ENCODE measurements around the gene KIF9. TPM values are rescaled to one million over a fixed set of nuclear protein-coding genes. Genes with fewer than 3 reads are reported as not detected.
"Not testable (repeated sequence)": the region's sequence is repeated elsewhere in the genome, so short reads cannot be mapped to it uniquely, and the experiment has no call there.

The KIF9 gene
- total RNA-seq, 1 experiment from 2014 or later, result 3.1 TPM

DNA sequence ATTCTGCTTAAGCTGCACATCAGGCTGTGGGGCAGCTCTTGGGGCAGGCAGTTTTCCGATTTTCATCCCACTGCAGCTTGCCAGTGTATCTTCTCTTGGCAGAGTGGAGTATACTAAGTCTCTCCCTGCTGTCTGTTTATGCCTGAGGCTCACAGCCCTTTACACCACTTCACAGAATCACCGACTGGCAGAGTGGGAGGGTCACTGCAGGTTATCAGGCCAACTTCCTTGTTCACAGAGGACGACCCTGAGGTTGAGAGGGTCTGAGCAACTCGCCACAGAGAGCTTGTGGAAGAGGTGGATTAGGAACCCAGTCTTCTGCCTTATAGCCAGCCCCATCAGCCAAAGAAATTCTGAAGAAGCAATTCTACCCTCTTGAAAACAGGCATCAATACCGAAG is 30.9 kb downstream of the KIF9 start:
- no peak for DNase-seq (ENCODE audit: low read depth)

DNA sequence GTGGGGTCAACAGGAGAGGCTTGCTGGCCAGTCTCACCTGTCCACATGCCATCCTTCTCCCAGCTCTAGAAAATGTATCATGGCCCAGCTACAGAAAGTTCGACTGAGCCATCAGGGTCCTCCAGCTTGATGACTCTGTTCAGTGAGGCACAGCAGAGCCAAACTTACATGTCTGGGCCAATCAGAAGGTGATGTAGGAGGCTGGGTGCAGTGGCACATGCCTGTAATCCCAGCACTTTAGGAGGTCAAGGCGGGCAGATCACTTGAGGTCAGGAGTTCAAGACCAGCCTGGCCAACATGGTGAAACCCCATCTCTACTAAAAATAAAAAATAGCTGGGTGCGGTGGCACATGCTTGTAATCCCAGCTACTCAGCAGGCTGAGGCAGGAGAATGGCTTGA is 31.5 kb downstream of the KIF9 start:
- not testable (repeated sequence) for DNase-seq (ENCODE audit: low read depth)

- DNase-seq (ENCODE audit: low read depth), result peak; percentile 58
These were observed 32.1 kb downstream of the KIF9 start for GRCh38 chr3:47250309-47251060.

- no peak for DNase-seq (ENCODE audit: low read depth)
These were observed 35.2 kb downstream of the KIF9 start for GRCh38 chr3:47247131-47248064.

DNA sequence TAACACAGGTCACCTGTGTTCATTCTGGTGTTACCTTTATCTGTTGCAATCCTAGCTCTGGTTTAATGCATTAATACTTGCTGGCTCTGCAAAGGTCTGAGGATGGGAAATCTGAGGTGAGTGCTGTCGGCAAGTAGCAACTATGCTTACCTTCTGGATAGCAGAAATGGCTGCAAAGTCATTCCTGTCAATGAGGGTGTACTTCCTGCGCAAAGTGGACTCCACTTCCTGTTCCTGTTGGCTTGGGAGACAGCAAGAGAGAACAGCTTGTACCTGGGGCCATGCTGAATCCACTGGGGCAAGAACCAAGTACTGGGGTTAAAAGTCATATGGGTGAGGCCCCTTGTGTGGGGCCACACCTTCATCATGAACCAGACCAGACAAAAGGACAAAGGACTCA is 37.3 kb downstream of the KIF9 start:
- no peak for DNase-seq (ENCODE audit: low read depth)

GRCh38 chr3:47244531-47245100 is 38.0 kb downstream of the KIF9 start:
- no peak for DNase-seq (ENCODE audit: low read depth)

GRCh38 chr3:47243419-47244147 is 39.0 kb downstream of the KIF9 start:
- no peak for DNase-seq (ENCODE audit: low read depth)

- no peak for DNase-seq (ENCODE audit: low read depth)
These were observed 42.7 kb downstream of the KIF9 start for GRCh38 chr3:47239929-47240328.

DNA sequence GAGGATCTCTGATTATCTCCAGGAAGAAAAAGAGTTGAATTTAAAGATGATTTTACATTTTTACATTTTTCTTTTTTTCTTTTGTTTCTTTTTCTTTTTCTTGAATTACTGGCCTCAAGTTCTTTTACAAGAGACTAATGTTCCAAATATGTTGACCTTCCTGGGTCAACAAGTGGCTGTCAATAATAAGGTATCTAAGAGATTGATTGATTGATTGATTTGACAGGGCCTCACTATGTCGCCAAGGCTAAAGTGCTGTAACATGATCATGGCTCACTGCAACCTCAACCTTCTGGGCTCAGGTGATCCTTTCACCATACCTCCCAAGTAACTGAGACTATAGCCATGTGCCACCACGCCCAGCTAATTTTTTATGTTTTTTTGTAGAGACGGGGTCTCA is 44.6 kb downstream of the KIF9 start:
- no peak for DNase-seq (ENCODE audit: low read depth)

DNA sequence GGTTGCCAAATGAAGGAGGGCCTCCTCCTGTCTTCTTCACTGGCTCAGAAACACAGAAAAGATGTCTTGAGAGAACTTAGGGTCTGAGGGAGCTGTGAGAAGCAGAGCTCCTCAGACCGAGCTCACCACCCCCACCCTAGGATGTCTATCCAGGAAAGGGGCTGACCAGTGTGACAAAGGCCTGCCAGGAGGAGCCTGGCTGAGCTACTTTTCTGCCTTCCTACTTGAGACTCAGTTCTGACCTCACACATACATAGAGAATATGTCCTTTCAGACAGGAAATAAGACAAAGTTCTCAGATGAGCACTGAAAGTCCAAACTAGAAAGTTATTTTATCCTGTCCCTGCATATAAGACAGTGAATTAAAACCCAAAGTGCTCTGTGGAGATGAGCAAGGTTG is 54.5 kb downstream of the KIF9 start:
- DNase-seq (ENCODE audit: low read depth), result no peak

DNA sequence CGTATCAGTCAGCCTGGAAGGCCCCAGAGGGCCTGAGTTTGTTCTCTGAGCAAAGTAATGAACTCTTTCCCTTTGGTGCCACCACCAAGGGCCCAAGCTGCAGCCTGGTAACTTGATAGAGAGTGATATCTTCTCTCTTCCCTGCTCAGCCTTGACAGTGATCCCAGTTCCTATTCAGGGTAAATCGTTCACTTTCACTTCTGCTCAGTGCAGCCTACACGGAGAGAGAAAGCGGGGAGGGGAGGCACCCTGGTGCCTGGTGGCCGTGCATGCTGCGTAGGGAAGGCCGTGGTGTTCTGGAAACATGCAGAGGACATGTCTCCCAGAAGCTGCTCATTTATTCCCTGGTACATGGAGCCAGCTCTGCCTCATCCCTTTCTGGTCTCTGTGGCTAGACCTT is 54.9 kb downstream of the KIF9 start:
- no peak for DNase-seq (ENCODE audit: low read depth)

DNA sequence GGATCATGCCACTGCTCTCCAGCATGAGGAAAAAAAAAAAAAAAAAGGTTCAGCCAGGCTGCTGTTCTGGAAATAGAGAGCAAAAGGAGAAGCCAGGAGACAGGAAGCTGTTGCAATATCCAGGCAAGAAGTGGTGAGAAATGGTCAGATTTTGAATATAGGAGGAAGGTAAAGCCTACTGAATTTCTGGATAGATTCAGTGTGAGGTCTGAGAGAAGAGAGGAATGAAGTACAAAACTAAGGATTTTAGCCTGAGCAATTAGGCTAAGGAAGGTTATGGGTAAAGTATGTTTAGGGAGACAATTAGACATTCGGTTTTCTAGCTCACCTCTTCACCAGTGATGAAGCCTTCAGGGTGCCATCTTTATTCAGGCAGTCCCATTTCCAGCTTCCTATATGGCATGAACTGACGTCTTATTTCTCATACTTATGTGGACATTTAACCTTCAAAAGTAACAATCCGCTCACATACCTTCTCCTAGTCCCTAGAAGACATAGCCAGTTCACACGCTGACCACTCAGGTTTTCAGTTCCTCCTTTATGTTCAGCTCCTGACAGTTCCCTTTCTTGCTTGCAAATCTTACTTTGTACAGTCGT is 57.2 kb downstream of the KIF9 start:
- DNase-seq (ENCODE audit: low read depth), result no peak

GRCh38 chr3:47223755-47224154 is 58.8 kb downstream of the KIF9 start:
- DNase-seq (ENCODE audit: low read depth), result peak; percentile 5

DNA sequence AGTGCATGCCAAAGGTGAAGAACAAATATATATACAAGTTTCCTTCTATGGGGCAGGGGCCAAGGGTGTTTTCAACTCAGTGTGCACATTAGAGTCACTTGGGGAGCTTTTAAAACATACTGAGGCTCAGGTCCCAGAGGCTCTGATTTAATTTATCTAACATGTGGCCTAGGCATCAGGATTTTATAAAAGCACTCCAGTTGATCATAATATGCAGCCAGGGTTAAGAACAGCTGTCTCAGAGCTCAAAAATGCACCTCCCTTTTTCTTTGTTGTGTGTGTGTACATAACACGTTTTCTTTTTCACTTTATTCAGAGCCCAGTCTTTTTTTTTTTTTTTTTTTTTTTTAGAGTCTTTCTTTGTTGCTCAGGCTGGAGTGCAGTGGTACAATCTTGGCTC is 60.8 kb downstream of the KIF9 start:
- no peak for DNase-seq (ENCODE audit: low read depth)

DNA sequence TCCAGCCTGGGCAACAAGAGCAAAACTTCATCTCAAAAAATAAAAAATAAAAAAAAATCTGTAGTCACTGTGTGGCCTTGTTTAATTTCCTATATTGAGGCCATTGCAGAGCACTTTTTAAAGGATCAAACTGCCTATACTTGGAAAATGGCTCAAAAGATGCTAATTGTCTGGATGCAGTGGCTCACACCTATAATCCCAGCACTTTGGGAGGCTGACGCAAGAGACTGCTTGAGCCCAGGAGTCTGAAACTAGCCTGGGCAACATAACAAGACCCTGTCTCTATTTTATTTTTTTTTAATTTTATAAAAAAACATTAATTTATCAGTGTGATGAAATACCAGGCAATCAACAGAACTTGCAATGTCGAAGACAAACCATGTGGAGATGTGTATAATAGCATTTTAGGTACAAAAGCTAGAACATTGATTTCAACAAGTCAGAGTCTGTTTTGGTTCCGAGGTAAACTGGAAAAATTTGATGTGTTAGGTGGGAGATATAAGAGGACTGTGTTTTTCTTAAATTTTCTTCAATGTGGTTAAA is 71.7 kb downstream of the KIF9 start:
- DNase-seq (ENCODE audit: low read depth), result no peak

DNA sequence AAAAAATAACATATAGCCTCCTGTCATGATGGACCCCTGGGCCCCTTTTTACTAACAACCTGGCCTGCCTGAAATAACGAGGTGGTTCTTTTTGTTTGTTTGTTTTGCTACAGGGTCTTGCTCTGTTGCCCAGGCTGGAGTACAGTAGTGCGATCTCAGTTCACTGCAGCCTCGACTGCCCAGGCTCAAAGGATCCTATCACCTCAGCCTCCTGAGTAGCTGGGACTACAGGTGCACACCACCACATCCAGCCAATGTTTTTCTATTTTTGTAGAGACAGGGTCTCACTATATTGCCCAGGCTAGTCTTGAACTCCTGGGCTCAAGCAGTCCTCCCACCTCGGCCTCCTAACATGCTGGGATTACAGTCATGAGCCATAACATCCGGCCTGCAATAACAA is 76.6 kb downstream of the KIF9 start:
- not testable (repeated sequence) for DNase-seq (ENCODE audit: low read depth)

DNA sequence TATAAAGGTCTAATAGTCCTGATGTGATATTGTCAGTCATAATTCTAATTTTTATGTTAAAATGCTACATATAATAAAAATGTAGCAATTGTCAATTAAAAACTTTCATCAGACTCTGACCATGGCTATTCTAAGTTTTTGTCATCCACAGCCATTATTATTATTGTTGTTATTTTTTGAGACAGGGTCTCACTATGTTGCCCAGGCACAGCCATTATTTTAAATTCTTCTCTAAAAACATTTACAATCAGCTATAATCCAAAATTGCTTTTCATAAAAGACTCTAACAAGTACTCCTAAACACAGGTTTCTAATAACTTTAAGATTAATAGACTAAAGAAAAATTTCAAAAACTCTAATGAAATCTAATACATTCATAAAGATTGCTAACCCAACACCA is 77.7 kb downstream of the KIF9 start:
- DNase-seq (ENCODE audit: low read depth), result no peak

DNA sequence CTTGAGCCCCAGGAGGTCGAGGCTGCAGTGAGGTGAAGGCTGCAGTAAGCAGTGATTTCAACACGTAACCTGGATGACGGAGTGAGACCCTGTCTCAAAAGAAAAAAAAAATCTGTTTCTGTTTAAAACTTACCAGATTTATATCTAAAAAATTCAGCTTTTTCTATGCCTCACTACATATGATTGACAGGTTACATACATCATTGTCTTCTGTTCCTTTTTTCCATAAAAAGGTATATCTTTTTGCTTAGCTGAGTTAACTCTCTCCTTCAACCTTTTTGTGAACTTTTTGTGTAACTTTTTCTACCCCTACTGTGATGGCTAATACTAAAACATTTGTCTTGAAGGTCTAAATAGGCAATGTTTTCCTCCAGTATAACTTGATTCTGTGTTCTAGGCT is 80.1 kb downstream of the KIF9 start:
- no peak for DNase-seq (ENCODE audit: low read depth)

DNA sequence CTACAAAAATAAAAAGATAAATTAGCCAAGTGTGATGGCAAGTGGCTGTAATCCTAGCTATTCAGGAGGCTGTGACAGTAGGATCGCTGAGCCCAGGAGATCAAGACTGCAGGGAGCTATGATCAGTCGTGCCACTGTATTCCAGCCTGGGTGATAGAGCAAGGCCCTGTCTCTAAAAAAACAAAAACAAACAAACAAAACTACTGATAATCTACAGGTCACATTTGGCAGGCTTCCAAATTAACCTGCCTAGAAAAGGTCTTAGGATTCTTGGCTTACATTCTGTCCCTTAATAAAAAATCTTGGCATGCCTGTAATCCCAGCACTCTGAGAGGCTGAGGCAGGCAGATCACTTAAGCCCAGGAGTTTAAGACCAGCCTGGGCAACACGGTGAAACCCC is 85.3 kb downstream of the KIF9 start:
- DNase-seq (ENCODE audit: low read depth), result no peak

DNA sequence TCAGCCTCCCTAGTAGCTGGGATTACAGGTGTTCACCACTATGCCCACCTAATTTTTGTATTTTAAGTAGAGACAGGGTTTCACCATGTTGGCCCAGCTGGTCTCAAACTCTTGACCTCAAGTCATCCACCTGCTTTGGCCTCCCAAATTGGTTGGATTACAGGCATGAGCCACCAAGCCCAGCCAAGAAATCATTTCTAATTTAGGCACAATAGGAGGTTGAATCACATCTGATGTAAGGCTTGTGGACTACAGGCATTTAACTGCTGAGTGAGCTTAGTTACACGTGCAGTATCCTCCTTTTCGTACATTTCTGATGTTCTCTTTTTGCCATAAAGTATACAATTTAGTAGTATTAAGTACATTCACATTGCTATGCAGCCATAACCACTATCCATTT is 87.6 kb downstream of the KIF9 start:
- no peak for DNase-seq (ENCODE audit: low read depth)
